GM23338 (cell line): Measurements from ENCODE around the gene TPRKB. TPM values are rescaled to one million over a fixed set of nuclear protein-coding genes. Genes with fewer than 3 reads are reported as not detected.

Experiments
- ATAC-seq: fragments of 200-7000 bp; cut with Tn5 transposase; 3 replicates; pipeline ENCODE4 v1.9.1; 2020
- DNase-seq: peaks from one replicate; pipeline ENCODE4 v3.0.0-alpha.2; 2015; ENCODE audit warnings: low spot score
- H2AFZ ChIP-seq: fragments of 200-600 bp; sonication (generic); 2 replicates; pipeline ENCODE4 v1.8.0; 2016; ENCODE audit warnings: antibody characterized with exemption, mild to moderate bottlenecking, moderate library complexity
- H3F3A ChIP-seq: fragments of 200-600 bp; sonication (generic); replicated peaks from 2 replicates; pipeline ENCODE4 v1.8.0; 2017; ENCODE audit warnings: antibody characterized with exemption, mixed run types, low read depth
- H3K27ac ChIP-seq: fragments of 200-600 bp; sonication (generic); 2 replicates; pipeline ENCODE4 v1.6.1; 2016; ENCODE audit warnings: low read depth
- H3K27me3 ChIP-seq: fragments of 200-600 bp; sonication (generic); 2 replicates; pipeline ENCODE4 v1.8.0; 2016; ENCODE audit warnings: mild to moderate bottlenecking, mixed run types, moderate library complexity; ENCODE audit not compliant: insufficient read depth
- H3K36me3 ChIP-seq: fragments of 200-600 bp; sonication (generic); 2 replicates; pipeline ENCODE4 v1.8.0; 2016; ENCODE audit warnings: mild to moderate bottlenecking; ENCODE audit not compliant: insufficient read depth
- H3K4me1 ChIP-seq: fragments of 200-600 bp; sonication (generic); 2 replicates; pipeline ENCODE4 v1.8.0; 2016; ENCODE audit warnings: mild to moderate bottlenecking, moderate library complexity; ENCODE audit not compliant: insufficient read depth
- H3K4me2 ChIP-seq: fragments of 200-600 bp; sonication (generic); 2 replicates; pipeline ENCODE4 v1.7.1; 2017; ENCODE audit warnings: mixed run types
- H3K4me3 ChIP-seq: fragments of 200-600 bp; sonication (generic); 2 replicates; pipeline ENCODE4 v1.6.1; 2016; ENCODE audit warnings: mixed run types
- H3K79me2 ChIP-seq: fragments of 200-600 bp; sonication (generic); replicated peaks from 2 replicates; pipeline ENCODE4 v1.8.0; 2017; ENCODE audit warnings: mild to moderate bottlenecking; ENCODE audit not compliant: insufficient read depth
- H3K9me2 ChIP-seq: fragments of 200-600 bp; sonication (generic); 2 replicates; pipeline ENCODE4 v1.8.0; 2017; ENCODE audit not compliant: insufficient read depth
- H4K20me1 ChIP-seq: fragments of 200-600 bp; sonication (generic); replicated peaks from 2 replicates; pipeline ENCODE4 v1.8.0; 2017; ENCODE audit warnings: mild to moderate bottlenecking; ENCODE audit not compliant: insufficient read depth
- H3K27ac Mint-ChIP-seq: 2 replicates; pipeline ENCODE4 v1.8.0; 2020; ENCODE audit warnings: inconsistent platforms, mild to moderate bottlenecking, moderate library complexity, mixed read lengths
- H3K27me3 Mint-ChIP-seq: 3 replicates; pipeline ENCODE4 v1.8.0; 2022; ENCODE audit warnings: low read depth, mild to moderate bottlenecking, moderate library complexity, mixed read lengths, inconsistent platforms; ENCODE audit not compliant: insufficient read depth, poor library complexity
- H3K36me3 Mint-ChIP-seq: 3 replicates; pipeline ENCODE4 v1.8.0; 2021; ENCODE audit warnings: low read depth, mild to moderate bottlenecking, inconsistent platforms, moderate library complexity, mixed read lengths
- H3K4me1 Mint-ChIP-seq: 3 replicates; pipeline ENCODE4 v1.8.0; 2020; ENCODE audit warnings: mild to moderate bottlenecking, inconsistent platforms, mixed read lengths
- H3K4me3 Mint-ChIP-seq: 3 replicates; pipeline ENCODE4 v1.8.0; 2021; ENCODE audit warnings: moderate library complexity, mild to moderate bottlenecking, inconsistent platforms, mixed read lengths
- H3K9me3 Mint-ChIP-seq: 3 replicates; pipeline ENCODE4 v1.8.0; 2020; ENCODE audit warnings: moderate library complexity, mild to moderate bottlenecking, inconsistent platforms, mixed read lengths
- CREB1 ChIP-seq: fragments of 250-450 bp; sonication (Bioruptor Pico); IDR thresholded peaks from 2 replicates; pipeline ENCODE4 v1.5.0; 2020; ENCODE audit warnings: low read depth, mild to moderate bottlenecking, moderate library complexity
- CTCF ChIP-seq, 2 experiments: fragments of 200-600 bp in 1 of 2; sonication (generic) in 1 of 2; conservative IDR thresholded peaks; 2 replicates each; pipeline versions ENCODE4 v1.5.1 to v1.6.1; 2016 to 2017; ENCODE audit warnings: antibody characterized with exemption in 2 of 2, low read depth in 2 of 2, mild to moderate bottlenecking in 2 of 2, moderate library complexity in 1 of 2
- ETS1 ChIP-seq: IDR thresholded peaks from 2 replicates; pipeline ENCODE4 v1.6.1; 2016; ENCODE audit warnings: antibody characterized with exemption
- EZH2 ChIP-seq: fragments of 200-600 bp; sonication (generic); IDR thresholded peaks from one replicate; pipeline ENCODE4 v1.8.0; 2017; ENCODE audit warnings: antibody characterized with exemption, mild to moderate bottlenecking, low read depth; ENCODE audit not compliant: unreplicated experiment
- EZH2phosphoT487 ChIP-seq: fragments of 200-600 bp; sonication (generic); IDR thresholded peaks from one replicate; pipeline ENCODE4 v1.8.1; 2018; ENCODE audit warnings: antibody characterized with exemption; ENCODE audit not compliant: unreplicated experiment
- JUNB ChIP-seq: IDR thresholded peaks from one replicate; pipeline ENCODE4 v1.6.1; 2016; ENCODE audit warnings: antibody characterized with exemption; ENCODE audit not compliant: unreplicated experiment
- NANOG ChIP-seq: IDR thresholded peaks from 2 replicates; pipeline ENCODE4 v1.6.1; 2016; ENCODE audit warnings: antibody characterized with exemption, borderline replicate concordance
- POLR2AphosphoS5 ChIP-seq: IDR thresholded peaks from 2 replicates; pipeline ENCODE4 v1.6.1; 2016; ENCODE audit warnings: antibody characterized with exemption, low read depth
- REST ChIP-seq: IDR thresholded peaks from one replicate; pipeline ENCODE4 v1.6.1; 2018; ENCODE audit warnings: antibody characterized with exemption; ENCODE audit not compliant: unreplicated experiment
- STAT1 ChIP-seq: IDR thresholded peaks from one replicate; pipeline ENCODE4 v1.6.1; 2016; ENCODE audit warnings: antibody characterized with exemption; ENCODE audit not compliant: unreplicated experiment
- ZNF114 ChIP-seq: fragments of 250-450 bp; sonication (Bioruptor Pico); IDR thresholded peaks from 2 replicates; pipeline ENCODE4 v1.5.0; 2020; ENCODE audit warnings: mild to moderate bottlenecking, moderate library complexity
- polyA plus RNA-seq: library from polyadenylated mRNA; unstranded; fragments of >200 nt; fragmentation: Nextera tagmentation; extraction: Ambion mirVana; gene quantifications from 2 replicates; pipeline ENCODE4 v1.2.1, GENCODE V29; 2016
- total RNA-seq: library from RNA; depleted of rRNA; stranded (reverse); fragments of >200 nt; shearing (Covaris generic); gene quantifications from 2 replicates; pipeline ENCODE4 v1.2.3, GENCODE V29; 2014
- TF ChIP-seq, protein P1 (sequence below): fragments of 250-450 bp; sonication (Bioruptor Pico); IDR thresholded peaks from 2 replicates; pipeline ENCODE4 v1.5.0; 2020; ENCODE audit warnings: mild to moderate bottlenecking, moderate library complexity

The TPRKB gene
- total and polyA plus RNA-seq, 2 experiments from 2014 or later = 31.2 to 186 TPM

DNA sequence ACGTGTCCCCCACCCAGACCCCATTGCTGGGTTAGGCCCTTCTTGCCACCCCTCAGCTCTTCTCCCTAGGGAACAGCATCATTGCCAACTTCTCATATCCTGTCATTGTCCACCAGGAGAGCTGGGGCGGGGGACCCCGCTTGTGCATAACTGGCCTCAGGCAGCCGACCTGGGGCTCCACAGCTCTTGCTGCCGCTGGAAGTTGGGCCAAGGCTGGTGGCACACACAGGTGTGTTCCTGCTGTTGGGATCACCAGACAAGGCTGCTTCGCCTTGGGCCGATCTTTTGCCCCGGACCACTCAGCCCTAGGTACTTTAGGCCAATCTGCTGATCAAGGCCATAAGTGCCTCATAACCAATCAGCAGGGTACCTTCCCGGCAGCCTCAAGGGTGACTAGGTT, 28.6 kb downstream of the TPRKB start:
- Mint-ChIP-seq H3K27me3 (peaks cover 6% of the 10 kb centered on the region), H3K36me3 (no peaks in the 10 kb centered on the region), H3K4me1 (peaks cover 2% of the 10 kb centered on the region; the same call in 1 of the 3 replicates), H3K9me3 (peaks cover 1% of the 10 kb centered on the region; the same call in 2 of the 3 replicates), H3K4me3 (no peak overlapping the region), H3K27ac (no peak overlapping the region)
- TF ChIP-seq CTCF (conservative IDR thresholded peaks at IDR 0.05; ENCODE audit: low read depth in 2 of 2) = no peak
- no peak for TF ChIP-seq JUNB
- TF ChIP-seq STAT1 = no peak
- no peak for TF ChIP-seq CREB1 (CRISPR knock-in tag)
- TF ChIP-seq, protein P1, sequence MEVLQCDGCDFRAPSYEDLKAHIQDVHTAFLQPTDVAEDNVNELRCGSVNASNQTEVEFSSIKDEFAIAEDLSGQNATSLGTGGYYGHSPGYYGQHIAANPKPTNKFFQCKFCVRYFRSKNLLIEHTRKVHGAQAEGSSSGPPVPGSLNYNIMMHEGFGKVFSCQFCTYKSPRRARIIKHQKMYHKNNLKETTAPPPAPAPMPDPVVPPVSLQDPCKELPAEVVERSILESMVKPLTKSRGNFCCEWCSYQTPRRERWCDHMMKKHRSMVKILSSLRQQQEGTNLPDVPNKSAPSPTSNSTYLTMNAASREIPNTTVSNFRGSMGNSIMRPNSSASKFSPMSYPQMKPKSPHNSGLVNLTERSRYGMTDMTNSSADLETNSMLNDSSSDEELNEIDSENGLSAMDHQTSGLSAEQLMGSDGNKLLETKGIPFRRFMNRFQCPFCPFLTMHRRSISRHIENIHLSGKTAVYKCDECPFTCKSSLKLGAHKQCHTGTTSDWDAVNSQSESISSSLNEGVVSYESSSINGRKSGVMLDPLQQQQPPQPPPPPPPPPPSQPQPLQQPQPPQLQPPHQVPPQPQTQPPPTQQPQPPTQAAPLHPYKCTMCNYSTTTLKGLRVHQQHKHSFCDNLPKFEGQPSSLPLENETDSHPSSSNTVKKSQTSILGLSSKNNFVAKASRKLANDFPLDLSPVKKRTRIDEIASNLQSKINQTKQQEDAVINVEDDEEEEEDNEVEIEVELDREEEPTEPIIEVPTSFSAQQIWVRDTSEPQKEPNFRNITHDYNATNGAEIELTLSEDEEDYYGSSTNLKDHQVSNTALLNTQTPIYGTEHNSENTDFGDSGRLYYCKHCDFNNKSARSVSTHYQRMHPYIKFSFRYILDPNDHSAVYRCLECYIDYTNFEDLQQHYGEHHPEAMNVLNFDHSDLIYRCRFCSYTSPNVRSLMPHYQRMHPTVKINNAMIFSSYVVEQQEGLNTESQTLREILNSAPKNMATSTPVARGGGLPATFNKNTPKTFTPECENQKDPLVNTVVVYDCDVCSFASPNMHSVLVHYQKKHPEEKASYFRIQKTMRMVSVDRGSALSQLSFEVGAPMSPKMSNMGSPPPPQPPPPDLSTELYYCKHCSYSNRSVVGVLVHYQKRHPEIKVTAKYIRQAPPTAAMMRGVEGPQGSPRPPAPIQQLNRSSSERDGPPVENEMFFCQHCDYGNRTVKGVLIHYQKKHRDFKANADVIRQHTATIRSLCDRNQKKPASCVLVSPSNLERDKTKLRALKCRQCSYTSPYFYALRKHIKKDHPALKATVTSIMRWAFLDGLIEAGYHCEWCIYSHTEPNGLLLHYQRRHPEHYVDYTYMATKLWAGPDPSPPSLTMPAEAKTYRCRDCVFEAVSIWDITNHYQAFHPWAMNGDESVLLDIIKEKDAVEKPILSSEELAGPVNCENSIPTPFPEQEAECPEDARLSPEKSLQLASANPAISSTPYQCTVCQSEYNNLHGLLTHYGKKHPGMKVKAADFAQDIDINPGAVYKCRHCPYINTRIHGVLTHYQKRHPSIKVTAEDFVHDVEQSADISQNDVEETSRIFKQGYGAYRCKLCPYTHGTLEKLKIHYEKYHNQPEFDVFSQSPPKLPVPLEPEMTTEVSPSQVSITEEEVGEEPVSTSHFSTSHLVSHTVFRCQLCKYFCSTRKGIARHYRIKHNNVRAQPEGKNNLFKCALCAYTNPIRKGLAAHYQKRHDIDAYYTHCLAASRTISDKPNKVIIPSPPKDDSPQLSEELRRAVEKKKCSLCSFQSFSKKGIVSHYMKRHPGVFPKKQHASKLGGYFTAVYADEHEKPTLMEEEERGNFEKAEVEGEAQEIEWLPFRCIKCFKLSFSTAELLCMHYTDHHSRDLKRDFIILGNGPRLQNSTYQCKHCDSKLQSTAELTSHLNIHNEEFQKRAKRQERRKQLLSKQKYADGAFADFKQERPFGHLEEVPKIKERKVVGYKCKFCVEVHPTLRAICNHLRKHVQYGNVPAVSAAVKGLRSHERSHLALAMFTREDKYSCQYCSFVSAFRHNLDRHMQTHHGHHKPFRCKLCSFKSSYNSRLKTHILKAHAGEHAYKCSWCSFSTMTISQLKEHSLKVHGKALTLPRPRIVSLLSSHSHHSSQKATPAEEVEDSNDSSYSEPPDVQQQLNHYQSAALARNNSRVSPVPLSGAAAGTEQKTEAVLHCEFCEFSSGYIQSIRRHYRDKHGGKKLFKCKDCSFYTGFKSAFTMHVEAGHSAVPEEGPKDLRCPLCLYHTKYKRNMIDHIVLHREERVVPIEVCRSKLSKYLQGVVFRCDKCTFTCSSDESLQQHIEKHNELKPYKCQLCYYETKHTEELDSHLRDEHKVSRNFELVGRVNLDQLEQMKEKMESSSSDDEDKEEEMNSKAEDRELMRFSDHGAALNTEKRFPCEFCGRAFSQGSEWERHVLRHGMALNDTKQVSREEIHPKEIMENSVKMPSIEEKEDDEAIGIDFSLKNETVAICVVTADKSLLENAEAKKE (CRISPR knock-in tag) = no peak
- TF ChIP-seq EZH2 = no peak
- TF ChIP-seq REST = no peak
- no peak for TF ChIP-seq EZH2phosphoT487
- TF ChIP-seq ZNF114 (CRISPR knock-in tag) = no peak
- TF ChIP-seq POLR2AphosphoS5 = no peak
- TF ChIP-seq ETS1 = no peak
- TF ChIP-seq NANOG = no peak
- Histone ChIP-seq H3K79me2 (no peaks in the 10 kb centered on the region), H3K9me2 (no peaks in the 10 kb centered on the region), H3F3A (no peaks in the 10 kb centered on the region), H3K4me3 (no peak overlapping the region), H3K27me3 (no peaks in the 10 kb centered on the region), H3K27ac (no peak overlapping the region), H3K36me3 (no peaks in the 10 kb centered on the region), H3K4me2 (no peak overlapping the region), H3K4me1 (no peaks in the 10 kb centered on the region), H2AFZ (no peak overlapping the region), H4K20me1 (no peaks in the 10 kb centered on the region)
- DNase-seq (no peak), ATAC-seq (no peak)
